ENCODE data around the gene CCDC149.

CCDC149 gene

GRCh38 chr4:24912252-24913118 is at the start of gene CCDC149:
TSS of gene CCDC149 (minus strand) at chr4:24913042. CDS start at chr4:24912864, 178 bp downstream.
- no peak for DNase-seq (ENCODE audit: low read depth)

- no peak for DNase-seq (ENCODE audit: low read depth)
Measured at GRCh38 chr4:24957886-24958285, 45.0 kb upstream of the CCDC149 start.

- no peak for DNase-seq (ENCODE audit: low read depth)
Measured at GRCh38 chr4:24956763-24957162, 43.9 kb upstream of the CCDC149 start.

GRCh38 chr4:24956091-24956490 is 43.2 kb upstream of the CCDC149 start:
- no peak for DNase-seq (ENCODE audit: low read depth)

- DNase-seq (ENCODE audit: low read depth) = no peak
Measured at GRCh38 chr4:24952667-24953066, 39.8 kb upstream of the CCDC149 start.

- no peak for DNase-seq (ENCODE audit: low read depth)
Measured at GRCh38 chr4:24949970-24950369, 37.1 kb upstream of the CCDC149 start.

GRCh38 chr4:24937917-24938281 is 25.1 kb upstream of the CCDC149 start:
- no peak for DNase-seq (ENCODE audit: low read depth)

GRCh38 chr4:24937176-24937916 is 24.5 kb upstream of the CCDC149 start:
- no peak for DNase-seq (ENCODE audit: low read depth)

GRCh38 chr4:24935856-24936255 is 23.0 kb upstream of the CCDC149 start:
- no peak for DNase-seq (ENCODE audit: low read depth)

- no peak for DNase-seq (ENCODE audit: low read depth)
Measured at GRCh38 chr4:24934311-24934710, 21.5 kb upstream of the CCDC149 start.

- DNase-seq (ENCODE audit: low read depth) = no peak
Measured at GRCh38 chr4:24933684-24934275, 20.9 kb upstream of the CCDC149 start.

- no peak for DNase-seq (ENCODE audit: low read depth)
Measured at GRCh38 chr4:24932515-24933225, 19.8 kb upstream of the CCDC149 start.

GRCh38 chr4:24930151-24930550 is 17.3 kb upstream of the CCDC149 start:
- DNase-seq (ENCODE audit: low read depth) = no peak

GRCh38 chr4:24928708-24929107 is 15.9 kb upstream of the CCDC149 start:
- DNase-seq (ENCODE audit: low read depth) = no peak

- no peak for DNase-seq (ENCODE audit: low read depth)
Measured at GRCh38 chr4:24927049-24927448, 14.2 kb upstream of the CCDC149 start.

- DNase-seq (ENCODE audit: low read depth) = no peak
Measured at GRCh38 chr4:24924309-24924781, 11.5 kb upstream of the CCDC149 start.

- no peak for DNase-seq (ENCODE audit: low read depth)
Measured at GRCh38 chr4:24923550-24923949, 10.7 kb upstream of the CCDC149 start.

- no peak for DNase-seq (ENCODE audit: low read depth)
Measured at GRCh38 chr4:24923002-24923401, 10.2 kb upstream of the CCDC149 start.

GRCh38 chr4:24922416-24922815 is 9.6 kb upstream of the CCDC149 start:
- no peak for DNase-seq (ENCODE audit: low read depth)

- DNase-seq (ENCODE audit: low read depth) = no peak
Measured at GRCh38 chr4:24921491-24921890, 8.6 kb upstream of the CCDC149 start.

- DNase-seq (ENCODE audit: low read depth) = no peak
Measured at GRCh38 chr4:24920008-24920407, 7.2 kb upstream of the CCDC149 start.
